ENCODE measurements around the gene ERCC6L2. TPM values are rescaled to one million over a fixed set of nuclear protein-coding genes. Genes with fewer than 3 reads are reported as not detected.

The ERCC6L2 gene
- total RNA-seq, 3 donors from 2014 or later = 32.4 to 69.4 (median 51.4) TPM

DNA sequence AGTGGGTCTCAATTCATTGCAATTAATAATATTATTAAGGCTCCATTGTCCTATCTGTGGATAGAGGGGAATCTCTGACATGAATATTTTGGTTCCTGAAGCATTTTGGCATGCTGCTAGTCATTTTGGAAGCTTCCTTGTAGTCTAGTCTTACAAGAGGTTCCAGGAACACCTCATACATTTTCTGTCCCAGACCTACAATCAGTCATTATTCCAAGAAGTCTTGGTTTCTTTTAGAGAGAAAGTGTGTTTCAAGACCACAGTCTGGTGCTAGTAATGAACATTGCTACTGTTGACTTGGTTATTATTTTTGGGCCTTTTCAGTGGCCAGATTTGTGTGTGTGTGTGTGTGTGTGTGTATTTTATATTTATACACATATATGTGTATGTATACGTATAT is 98.9 kb downstream of the ERCC6L2 start:
- Histone ChIP-seq H3K4me3 (no peak overlapping the region), H3K9me3 (no peaks in the 10 kb centered on the region), H3K4me1 (ENCODE audit: low read depth) (no peaks in the 10 kb centered on the region), H3K36me3 (ENCODE audit: low read depth) (no peaks in the 10 kb centered on the region)
- intact Hi-C loops (cut with DNase I, micrococcal nuclease) = no loop called here
- ATAC-seq (no peak), DNase-seq (no peak)
- TF ChIP-seq, protein P1, sequence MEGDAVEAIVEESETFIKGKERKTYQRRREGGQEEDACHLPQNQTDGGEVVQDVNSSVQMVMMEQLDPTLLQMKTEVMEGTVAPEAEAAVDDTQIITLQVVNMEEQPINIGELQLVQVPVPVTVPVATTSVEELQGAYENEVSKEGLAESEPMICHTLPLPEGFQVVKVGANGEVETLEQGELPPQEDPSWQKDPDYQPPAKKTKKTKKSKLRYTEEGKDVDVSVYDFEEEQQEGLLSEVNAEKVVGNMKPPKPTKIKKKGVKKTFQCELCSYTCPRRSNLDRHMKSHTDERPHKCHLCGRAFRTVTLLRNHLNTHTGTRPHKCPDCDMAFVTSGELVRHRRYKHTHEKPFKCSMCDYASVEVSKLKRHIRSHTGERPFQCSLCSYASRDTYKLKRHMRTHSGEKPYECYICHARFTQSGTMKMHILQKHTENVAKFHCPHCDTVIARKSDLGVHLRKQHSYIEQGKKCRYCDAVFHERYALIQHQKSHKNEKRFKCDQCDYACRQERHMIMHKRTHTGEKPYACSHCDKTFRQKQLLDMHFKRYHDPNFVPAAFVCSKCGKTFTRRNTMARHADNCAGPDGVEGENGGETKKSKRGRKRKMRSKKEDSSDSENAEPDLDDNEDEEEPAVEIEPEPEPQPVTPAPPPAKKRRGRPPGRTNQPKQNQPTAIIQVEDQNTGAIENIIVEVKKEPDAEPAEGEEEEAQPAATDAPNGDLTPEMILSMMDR (IDR thresholded peaks at IDR 0.05) = no peak

DNA sequence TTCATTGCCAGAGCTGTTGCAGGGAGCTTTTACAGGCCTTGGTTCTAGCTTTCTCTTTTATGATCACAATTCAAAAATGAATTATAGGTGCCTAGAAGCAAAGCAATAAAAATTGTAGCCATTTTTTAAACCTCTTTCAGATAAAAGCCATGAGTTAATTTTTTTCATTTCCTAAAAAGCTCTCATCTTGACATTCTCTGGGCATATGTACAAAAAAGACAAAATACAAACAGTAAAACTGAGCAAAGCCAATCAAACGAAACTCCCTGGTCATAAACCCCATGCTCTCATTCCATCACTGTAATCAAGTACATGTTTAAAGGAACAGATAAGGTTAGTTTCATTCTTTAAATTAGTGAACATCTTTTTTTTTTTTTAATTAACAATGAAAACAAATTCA is 101.9 kb downstream of the ERCC6L2 start:
- intact Hi-C loops (cut with DNase I, micrococcal nuclease) = no loop called here
- Histone ChIP-seq H3K4me3 (no peak overlapping the region), H3K9me3 (no peaks in the 10 kb centered on the region), H3K36me3 (ENCODE audit: low read depth) (no peaks in the 10 kb centered on the region), H3K4me1 (ENCODE audit: low read depth) (no peaks in the 10 kb centered on the region)
- ATAC-seq (no peak), DNase-seq (no peak)
- TF ChIP-seq, protein P1 (IDR thresholded peaks at IDR 0.05) = no peak

DNA sequence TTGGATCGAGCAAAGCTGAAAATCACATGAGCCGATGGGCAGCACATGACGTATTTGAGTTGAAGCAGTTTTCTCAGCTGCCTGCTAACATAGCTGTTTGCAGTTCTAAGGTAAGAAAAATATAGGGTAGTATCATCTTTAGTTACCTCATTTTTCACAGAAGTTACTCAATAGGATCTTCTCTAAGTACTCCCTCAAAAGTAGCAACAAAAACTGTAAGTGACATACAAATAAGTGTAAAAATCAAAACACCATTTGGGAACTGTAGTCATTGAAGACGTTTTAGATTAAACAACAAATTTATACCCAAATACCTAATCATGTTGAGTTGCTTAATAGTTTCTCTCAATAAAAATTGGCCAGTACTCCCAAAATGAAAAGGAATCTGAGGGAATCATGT is 102.6 kb downstream of the ERCC6L2 start:
- TF ChIP-seq, protein P1 (IDR thresholded peaks at IDR 0.05) = no peak

DNA sequence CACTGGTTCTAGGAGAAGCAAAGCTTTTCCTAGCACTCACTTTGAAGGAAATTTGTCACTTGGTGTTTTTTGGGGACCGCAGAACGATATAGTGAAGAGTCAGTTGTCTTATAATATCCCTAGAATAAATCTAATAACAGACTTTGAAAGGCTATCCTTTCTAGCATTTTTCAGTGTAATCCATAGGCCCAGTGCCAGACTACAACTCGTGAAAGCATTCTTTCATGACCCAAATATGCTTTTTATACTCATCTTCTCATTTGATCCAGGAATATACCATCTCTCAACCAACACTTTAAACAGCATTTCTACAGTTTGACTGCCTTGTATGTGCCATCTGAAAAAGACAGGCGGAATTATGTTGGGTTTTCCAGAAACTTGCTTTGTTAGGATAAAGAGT is 104.0 kb downstream of the ERCC6L2 start:
- no peak overlapping the region for H3K4me3 ChIP-seq
- intact Hi-C loops (cut with DNase I, micrococcal nuclease) = no loop called here
- ATAC-seq = no peak

More for the DNA sequence above, 102.6 kb downstream of the ERCC6L2 start:
- no peak overlapping the region for H3K4me3 ChIP-seq
- intact Hi-C loops (cut with DNase I, micrococcal nuclease) = no loop called here
- ATAC-seq (no peak), DNase-seq (no peak)
- H3K36me3 ChIP-seq (ENCODE audit: low read depth) = no peaks in the 10 kb centered on the region
- H3K9me3 ChIP-seq = no peaks in the 10 kb centered on the region
- H3K4me1 ChIP-seq (ENCODE audit: low read depth) = no peaks in the 10 kb centered on the region

DNA sequence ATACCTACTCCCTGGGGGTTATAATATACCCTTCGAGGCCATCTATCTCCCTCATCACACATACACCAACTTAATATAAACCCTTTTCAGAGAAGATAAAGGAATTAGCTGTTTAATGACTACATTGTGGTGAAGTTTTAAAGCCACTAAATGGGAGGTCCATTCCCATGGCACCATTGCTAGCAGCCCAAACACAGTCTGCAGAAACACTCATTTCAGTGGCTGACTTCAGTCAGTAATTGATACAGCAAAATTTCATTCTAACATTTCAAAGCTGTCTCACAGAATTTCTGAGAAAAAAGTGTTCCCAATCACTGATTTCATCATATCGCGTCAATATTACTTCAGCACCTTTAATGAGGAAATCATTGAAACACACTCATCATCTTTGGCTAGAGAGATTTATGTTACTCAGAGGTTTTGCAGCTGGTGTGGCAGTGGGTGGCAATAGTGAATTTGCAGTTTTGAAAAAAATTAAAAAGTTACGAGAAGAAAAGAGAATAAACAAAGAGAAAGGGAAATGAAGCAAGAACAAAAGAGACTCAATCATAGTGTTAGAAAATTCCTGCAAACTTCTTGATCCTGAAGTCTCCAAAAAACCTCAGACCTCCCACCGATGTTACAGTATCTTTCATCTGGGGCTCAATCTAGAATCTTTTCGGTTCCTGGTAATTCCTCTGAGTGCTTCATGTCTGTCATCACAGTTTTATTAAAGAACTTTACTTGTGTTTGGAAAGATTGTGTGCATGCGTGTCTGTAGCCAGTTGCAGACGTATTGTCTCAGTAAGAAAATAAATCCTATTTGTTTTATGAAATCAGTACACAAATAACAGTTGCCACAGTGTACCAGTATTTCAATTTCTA is 105.0 kb downstream of the ERCC6L2 start:
- H3K36me3 ChIP-seq (ENCODE audit: low read depth) = no peaks in the 10 kb centered on the region
- intact Hi-C loops (cut with DNase I, micrococcal nuclease) = no loop called here
- H3K9me3 ChIP-seq = no peaks in the 10 kb centered on the region
- TF ChIP-seq, protein P1 (IDR thresholded peaks at IDR 0.05) = no peak
- H3K4me3 ChIP-seq = no peak overlapping the region
- DNase-seq (no peak), ATAC-seq (no peak)
- H3K4me1 ChIP-seq (ENCODE audit: low read depth) = no peaks in the 10 kb centered on the region

More for the DNA sequence above, 104.0 kb downstream of the ERCC6L2 start:
- no peaks in the 10 kb centered on the region for H3K4me1 ChIP-seq (ENCODE audit: low read depth)
- no peak for DNase-seq
- TF ChIP-seq, protein P1 (IDR thresholded peaks at IDR 0.05) = no peak
- no peaks in the 10 kb centered on the region for H3K9me3 ChIP-seq
- H3K36me3 ChIP-seq (ENCODE audit: low read depth) = no peaks in the 10 kb centered on the region

Data from mucosa of descending colon (tissue), 3 donors.